HUES64 (cell line): ENCODE data around the gene F10.

Experiments used
- H3K27ac ChIP-seq: 2 replicates; pipeline ENCODE4 v1.7.0; 2013; ENCODE audit warnings: low read depth, low read length, inconsistent platforms
- H3K27me3 ChIP-seq: 2 replicates; pipeline ENCODE4 v1.6.1; 2013; ENCODE audit warnings: mild to moderate bottlenecking, low read length; ENCODE audit not compliant: insufficient read depth
- H3K36me3 ChIP-seq: 2 replicates; pipeline ENCODE4 v1.6.1; 2013; ENCODE audit warnings: mild to moderate bottlenecking, low read length; ENCODE audit not compliant: insufficient read depth
- H3K4me1 ChIP-seq: 2 replicates; pipeline ENCODE4 v1.6.1; 2013; ENCODE audit warnings: mild to moderate bottlenecking, low read length, moderate library complexity; ENCODE audit not compliant: insufficient read depth
- H3K4me3 ChIP-seq: 2 replicates; pipeline ENCODE4 v1.5.1; 2013; ENCODE audit warnings: mild to moderate bottlenecking, low read length, moderate library complexity
- H3K9ac ChIP-seq: 2 replicates; pipeline ENCODE4 v1.6.1; 2013; ENCODE audit warnings: mild to moderate bottlenecking, low read depth, low read length
- H3K9me3 ChIP-seq: 2 replicates; pipeline ENCODE4 v1.6.1; 2013; ENCODE audit warnings: low read depth, low read length; ENCODE audit not compliant: insufficient read depth
- WGBS: fragments of 150-250, 120-280 bp; methylation state at CpG from one replicate; pipeline ENCODE4 v1.1.7; 2013; ENCODE audit warnings: missing lambda C conversion rate; 5-methylcytosine and 5-hydroxymethylcytosine counted together

F10 gene

DNA sequence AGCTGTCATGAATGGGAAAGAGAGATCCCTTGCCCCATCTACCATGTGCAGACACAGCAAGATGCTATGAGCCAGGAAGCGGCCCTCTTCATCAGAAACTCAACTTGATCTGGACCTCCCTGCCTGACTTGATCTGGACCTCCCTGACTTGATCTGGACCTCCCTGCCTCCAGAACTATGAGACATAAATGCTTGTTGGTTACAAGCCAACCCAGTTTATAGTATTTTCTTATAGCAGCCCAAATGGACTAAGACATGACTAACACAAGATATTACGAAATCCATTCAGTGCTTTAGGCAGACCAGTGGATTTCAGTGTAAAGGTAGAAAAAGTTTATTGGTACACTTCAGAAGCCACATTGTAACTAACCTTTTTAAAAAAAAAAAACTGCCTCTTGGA is 70.3 kb downstream of the F10 start:
- WGBS, result 86% methylated on average over 1 of the region's 2 CpGs

DNA sequence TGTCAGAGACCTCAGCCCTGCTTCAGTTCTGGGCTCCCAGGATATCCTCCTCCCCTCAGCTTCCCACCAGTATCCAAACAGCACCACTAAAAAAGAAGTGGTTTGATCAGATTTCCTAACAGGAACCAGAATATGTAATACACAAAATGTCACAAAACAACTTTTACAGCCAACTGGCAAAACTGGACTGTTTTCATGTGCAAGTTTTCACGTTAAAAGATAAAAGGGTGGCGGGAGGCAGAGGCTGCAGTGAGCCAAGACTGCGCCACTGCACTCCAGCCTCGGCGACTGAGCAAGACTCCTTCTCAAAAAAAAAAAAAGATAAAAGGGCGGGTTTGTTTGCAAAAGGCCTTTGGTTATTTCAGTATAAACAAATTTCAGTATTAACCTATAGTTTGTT is 72.8 kb downstream of the F10 start:
- H3K9ac ChIP-seq, result no peak overlapping the region
- H3K9me3 ChIP-seq, result no peaks in the 10 kb centered on the region
- H3K27ac ChIP-seq, result no peak overlapping the region
- no peaks in the 10 kb centered on the region for H3K4me1 ChIP-seq
- peaks cover 100% of the 10 kb centered on the region for H3K36me3 ChIP-seq
- no peaks in the 10 kb centered on the region for H3K27me3 ChIP-seq
- WGBS, result 96% methylated on average over 5 of the region's 6 CpGs
- no peak overlapping the region for H3K4me3 ChIP-seq

More for the DNA sequence above, 70.3 kb downstream of the F10 start:
- no peaks in the 10 kb centered on the region for H3K27me3 ChIP-seq
- H3K9me3 ChIP-seq, result peaks cover 2% of the 10 kb centered on the region; the same call in 1 of the 2 replicates
- no peak overlapping the region for H3K27ac ChIP-seq
- no peak overlapping the region for H3K4me3 ChIP-seq
- peaks cover 98% of the 10 kb centered on the region for H3K36me3 ChIP-seq
- no peak overlapping the region for H3K9ac ChIP-seq
- no peaks in the 10 kb centered on the region for H3K4me1 ChIP-seq

DNA sequence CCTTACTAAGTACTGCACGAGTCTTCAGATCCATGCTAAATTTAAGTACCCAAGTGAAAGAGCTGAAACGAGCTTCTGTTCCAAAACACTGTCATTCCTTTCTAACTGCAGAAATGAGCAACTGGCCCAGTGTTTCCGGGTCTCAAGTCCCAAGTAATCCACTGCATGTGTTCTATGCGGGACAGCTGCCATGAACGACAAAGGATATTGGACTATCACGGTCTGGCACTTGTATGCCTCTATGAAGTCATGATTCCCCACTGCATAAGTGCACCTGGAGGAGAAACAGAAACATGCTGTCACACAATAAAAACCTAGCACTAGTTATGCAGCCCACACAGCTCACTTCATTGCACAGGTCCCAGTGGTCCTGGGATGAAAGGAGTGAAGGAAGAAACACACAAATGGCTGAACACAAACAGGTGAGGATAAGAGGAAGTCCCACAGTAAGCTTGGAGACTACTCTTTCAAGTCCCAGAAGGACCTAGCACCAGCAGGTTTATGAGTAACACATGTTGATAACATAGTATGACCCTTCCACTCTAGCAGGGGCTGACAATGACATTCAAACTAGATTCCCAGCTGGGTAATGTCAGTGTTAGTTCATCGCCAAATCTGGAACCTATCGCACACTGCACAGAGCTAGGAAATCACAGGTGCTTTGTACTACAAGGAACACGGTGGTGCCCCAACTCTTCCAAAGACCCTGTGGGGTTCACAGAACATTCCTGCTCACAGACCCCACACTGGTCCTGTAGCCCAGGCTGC is 74.6 kb downstream of the F10 start:
- H3K27me3 ChIP-seq, result no peaks in the 10 kb centered on the region
- 94% methylated on average over 9 of the region's 9 CpGs for WGBS
- no peaks in the 10 kb centered on the region for H3K9me3 ChIP-seq
- H3K27ac ChIP-seq, result no peak overlapping the region
- no peaks in the 10 kb centered on the region for H3K4me1 ChIP-seq
- H3K9ac ChIP-seq, result no peak overlapping the region
- no peak overlapping the region for H3K4me3 ChIP-seq
- H3K36me3 ChIP-seq, result peaks cover 86% of the 10 kb centered on the region
